ENCODE results near the gene LMBR1.
"Not testable (repeated sequence)": the region's sequence is repeated elsewhere in the genome, so short reads cannot be mapped to it uniquely, and the experiment has no call there.

LMBR1 gene

GRCh38 chr7:156845379-156846101 lies 47.4 kb downstream of the LMBR1 start:
- DNase-seq (ENCODE audit: low read depth, low spot score): no peak

DNA sequence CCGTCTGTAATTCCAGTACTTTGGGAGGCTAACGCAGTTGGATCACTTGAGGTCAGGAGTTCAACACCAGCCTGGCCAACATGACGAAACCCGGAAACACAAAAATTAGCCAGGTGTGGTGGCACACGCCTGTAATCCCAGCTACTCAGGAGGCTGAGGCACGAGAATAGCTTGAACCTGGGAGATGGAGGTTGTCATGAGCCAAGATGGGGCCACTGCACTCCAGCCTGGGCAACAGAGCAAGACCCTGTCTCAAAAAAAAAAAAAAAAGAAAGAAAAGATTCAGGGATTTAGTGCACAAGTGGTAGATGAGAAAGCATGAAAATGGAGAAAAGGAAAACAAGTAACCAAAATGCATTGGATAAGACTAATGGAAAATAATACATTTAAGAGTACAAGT lies 49.4 kb downstream of the LMBR1 start:
- not testable (repeated sequence) for DNase-seq (ENCODE audit: low read depth, low spot score)

GRCh38 chr7:156843157-156843556 lies 49.8 kb downstream of the LMBR1 start:
- no peak for DNase-seq (ENCODE audit: low read depth, low spot score)

GRCh38 chr7:156842740-156843140 lies 50.2 kb downstream of the LMBR1 start:
- DNase-seq (ENCODE audit: low read depth, low spot score): no peak

DNA sequence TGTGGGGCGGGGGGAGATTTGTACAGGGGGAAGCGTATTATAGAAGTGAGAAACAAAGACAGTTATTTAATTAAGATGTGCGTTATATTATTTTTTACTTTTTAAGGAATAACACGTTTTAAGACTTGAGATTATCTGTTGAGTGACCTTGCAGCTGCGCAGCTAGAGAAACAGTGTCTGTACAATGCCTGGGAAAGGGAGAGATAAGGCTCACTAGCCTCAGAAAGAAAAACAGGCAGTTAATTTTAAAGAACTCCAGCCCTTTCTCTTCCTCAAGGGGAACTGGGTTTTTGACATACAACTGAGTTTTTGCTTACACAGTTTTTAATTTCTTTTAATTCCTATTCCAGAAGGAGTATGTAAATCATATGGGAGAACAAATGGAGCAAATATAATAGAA lies 50.7 kb downstream of the LMBR1 start:
- no peak for DNase-seq (ENCODE audit: low read depth, low spot score)

DNA sequence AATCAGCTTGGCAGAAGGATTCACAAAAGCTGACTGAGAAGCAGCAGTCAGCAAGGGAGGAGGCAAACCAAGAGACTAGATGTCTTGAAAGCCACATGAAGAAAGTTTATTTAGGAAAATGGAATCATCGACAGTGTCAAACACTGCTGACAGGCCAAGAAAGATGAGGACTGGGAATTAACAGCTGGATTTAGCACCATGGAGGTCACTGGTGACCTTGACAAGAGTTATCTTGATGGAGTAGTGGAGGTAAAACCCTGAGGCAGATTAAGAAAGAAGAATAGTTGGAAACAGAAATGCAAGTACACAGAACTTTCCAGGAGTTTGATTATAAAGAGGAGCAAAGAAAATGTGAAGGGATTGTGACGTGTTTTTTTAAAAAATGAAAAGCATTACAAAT lies 51.5 kb downstream of the LMBR1 start:
- no peak for DNase-seq (ENCODE audit: low read depth, low spot score)

DNA sequence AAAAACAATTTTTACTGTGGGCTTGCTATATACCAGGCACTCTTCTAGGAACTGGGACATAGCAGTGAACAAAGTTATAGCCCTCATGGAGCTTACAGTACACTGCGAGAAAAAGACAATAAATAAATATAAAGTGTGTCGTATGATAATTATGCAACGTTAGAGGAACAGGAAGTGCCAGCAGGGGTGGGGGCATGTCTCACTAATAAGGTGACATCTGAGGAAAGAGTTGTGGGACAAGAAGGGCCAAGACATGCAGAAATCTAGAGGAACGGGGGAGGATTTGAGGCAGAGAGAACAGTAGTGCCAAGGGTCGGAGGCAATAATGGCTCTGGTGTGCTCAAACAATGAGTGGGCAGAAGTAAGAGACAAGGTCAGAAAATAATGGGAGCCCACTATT lies 52.8 kb downstream of the LMBR1 start:
- no peak for DNase-seq (ENCODE audit: low read depth, low spot score)

DNA sequence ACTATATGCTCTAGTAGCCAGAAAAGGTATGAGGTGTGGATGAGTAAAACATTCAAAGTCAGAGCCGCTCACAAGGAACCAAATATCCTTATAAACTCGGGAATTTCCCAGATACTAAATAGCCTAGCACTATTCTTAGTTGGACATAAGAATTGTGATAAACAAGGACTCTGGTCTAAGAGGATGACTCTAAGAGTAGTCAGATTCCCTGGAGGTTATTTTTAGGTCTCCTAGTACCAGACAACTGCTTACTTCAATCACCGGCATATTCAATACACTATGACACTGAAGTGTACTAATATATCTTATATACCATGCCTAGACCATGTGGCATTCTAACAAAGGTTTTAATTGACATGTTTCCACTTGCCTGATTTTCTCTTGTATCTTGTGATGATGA lies 56.5 kb downstream of the LMBR1 start:
- no peak for DNase-seq (ENCODE audit: low read depth, low spot score)

DNA sequence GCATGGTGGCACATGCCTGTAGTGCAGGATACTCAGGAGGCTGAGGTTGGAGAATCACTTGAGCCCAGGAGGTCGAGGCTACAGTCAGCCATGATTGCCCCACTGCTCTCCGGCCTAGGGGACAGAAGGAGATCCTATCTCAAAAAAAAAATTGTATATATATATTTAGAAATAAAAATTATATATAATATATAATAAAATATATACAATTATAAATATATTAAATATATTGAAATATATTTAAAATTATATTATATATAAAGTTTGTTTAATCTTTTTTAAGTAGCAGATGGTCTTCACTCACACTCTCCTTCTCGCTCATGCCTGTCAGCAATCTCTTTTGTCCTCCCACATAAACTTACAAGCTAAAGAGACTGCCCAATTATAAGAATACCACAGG lies 58.5 kb downstream of the LMBR1 start:
- DNase-seq (ENCODE audit: low read depth, low spot score): no peak

DNA sequence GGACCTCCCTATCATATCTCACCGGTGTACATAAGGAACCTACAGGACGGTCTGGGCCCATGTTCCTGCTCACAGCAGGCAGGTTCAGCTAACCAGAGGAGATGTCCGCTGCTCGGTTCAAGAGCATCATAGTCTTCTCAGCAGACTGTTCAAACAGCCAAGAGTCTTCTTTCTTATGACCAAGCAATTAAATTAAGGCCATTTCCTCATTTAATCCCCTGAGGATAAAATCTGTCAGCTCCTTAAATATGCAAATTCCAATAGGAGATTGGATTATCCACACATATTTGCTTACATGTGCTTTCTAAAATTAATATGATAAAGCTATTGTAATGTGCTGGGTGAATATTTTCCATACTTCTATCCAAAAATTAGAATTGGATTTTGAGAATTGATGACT lies 59.7 kb downstream of the LMBR1 start:
- DNase-seq (ENCODE audit: low read depth, low spot score): no peak

- no peak for DNase-seq (ENCODE audit: low read depth, low spot score)
Measured at GRCh38 chr7:156832195-156832877, 60.6 kb downstream of the LMBR1 start.

DNA sequence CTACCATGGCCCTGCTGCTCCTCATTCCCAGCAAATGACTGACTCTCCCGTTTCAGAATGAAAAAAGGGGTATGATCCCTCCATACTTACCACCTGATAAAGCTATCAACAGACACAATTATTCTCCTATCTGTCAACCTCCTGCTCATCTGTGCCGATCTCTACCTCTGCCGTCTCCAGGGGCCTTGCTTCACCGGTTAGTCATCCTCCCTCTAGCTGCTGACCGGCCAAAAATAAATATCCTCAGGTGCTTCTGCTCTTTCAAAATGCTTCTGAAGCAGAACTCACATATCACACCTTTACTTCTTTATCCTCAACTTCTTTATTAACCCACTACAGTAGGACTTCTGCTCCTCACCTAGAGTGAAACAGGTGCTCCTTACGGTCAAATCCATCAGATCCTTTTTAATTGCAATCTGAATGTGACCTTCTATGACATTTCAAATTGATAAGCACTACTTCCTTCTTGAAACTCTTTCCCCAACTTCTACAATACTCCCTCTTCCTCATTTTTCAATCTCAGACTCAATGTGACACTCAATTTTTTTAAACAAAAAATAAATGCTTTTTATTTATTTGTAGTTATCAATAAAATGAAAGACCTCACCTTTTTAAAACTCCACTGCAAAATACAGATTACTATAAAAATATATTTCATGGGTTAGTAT lies 63.2 kb downstream of the LMBR1 start:
- no peak for DNase-seq (ENCODE audit: low read depth, low spot score)

GRCh38 chr7:156827587-156828203 lies 65.3 kb downstream of the LMBR1 start:
- DNase-seq (ENCODE audit: low read depth, low spot score): no peak

GRCh38 chr7:156823435-156823834 lies 69.5 kb downstream of the LMBR1 start:
- no peak for DNase-seq (ENCODE audit: low read depth, low spot score)

- no peak for DNase-seq (ENCODE audit: low read depth, low spot score)
Measured at GRCh38 chr7:156820445-156821063, 72.4 kb downstream of the LMBR1 start.

- DNase-seq (ENCODE audit: low read depth, low spot score): no peak
Measured at GRCh38 chr7:156819733-156820295, 73.2 kb downstream of the LMBR1 start.

DNA sequence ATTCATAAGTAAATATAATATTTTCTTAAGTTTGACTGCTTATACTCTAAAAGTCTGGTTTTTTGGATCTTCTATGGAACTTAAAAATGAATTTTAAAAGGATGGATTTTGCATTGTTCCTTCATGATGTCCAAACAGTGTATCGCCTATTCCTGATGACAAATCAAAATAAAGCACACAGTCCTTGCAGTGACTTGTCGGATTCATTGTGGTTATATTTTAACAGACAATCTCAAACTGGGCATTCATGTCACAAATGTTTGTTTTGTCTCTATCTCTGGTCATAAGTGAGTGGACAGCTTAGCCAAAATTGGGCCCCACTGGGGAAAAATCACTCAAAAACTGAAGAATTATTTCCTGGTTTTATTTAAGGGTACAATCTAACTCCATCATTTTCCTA lies 74.8 kb downstream of the LMBR1 start:
- DNase-seq (ENCODE audit: low read depth, low spot score): no peak

DNA sequence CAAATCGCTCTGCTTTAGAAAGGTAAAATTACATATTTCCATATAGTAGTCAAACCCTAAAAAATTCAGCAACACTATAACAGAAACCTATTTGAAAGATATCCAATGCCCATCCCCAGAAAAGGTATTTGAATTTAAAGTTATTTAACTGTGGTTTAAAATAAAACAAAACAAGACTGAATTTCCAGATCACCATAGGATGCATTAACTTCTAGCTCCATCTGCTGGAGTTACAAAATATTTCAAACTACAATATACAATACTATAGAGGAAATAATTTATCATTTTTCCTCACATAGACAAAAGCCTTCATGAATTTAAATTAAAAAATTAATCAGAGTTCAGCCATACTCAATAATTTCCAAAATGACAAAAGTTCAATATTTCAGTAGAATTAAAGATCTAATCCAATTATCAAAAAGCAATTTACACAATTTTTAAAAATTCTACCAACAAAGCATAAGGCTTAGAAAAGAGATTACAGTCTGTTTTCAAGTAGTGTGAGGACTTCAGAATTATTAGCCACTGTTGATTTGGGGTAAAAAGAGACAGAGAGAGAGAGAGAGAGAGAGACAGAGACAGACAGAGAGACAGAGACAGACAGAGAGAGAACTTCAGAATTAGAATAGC lies 75.9 kb downstream of the LMBR1 start:
- no peak for DNase-seq (ENCODE audit: low read depth, low spot score)

GRCh38 chr7:156811706-156812105 lies 81.3 kb downstream of the LMBR1 start:
- no peak for DNase-seq (ENCODE audit: low read depth, low spot score)

DNA sequence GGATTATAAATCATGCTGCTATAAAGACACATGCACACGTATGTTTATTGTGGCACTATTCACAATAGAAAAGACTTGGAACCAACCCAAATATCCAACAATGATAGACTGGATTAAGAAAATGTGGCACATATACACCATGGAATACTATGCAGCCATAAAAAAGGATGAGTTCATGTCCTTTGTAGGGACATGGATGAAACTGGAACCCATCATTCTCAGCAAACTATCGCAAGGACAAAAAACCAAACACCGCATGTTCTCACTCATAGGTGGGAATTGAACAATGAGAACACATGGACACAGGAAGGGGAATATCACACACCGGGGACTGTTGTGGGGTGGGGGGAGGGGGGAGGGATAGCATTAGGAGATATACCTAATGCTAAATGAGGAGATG lies 89.3 kb downstream of the LMBR1 start:
- DNase-seq (ENCODE audit: low read depth, low spot score): not testable (repeated sequence)

- no peak for DNase-seq (ENCODE audit: low read depth, low spot score)
Measured at GRCh38 chr7:156802214-156802613, 90.8 kb downstream of the LMBR1 start.

All from brain pericyte (primary cell).